ENCODE data around the gene ROBO1.

ROBO1 gene

GRCh38 chr3:78644847-78645246 is 1123.0 kb downstream of the ROBO1 start:
- DNase-seq: no peak

GRCh38 chr3:78642226-78643035 is 1125.4 kb downstream of the ROBO1 start:
- DNase-seq: no peak

GRCh38 chr3:78641703-78642102 is 1126.1 kb downstream of the ROBO1 start:
- DNase-seq: no peak

- no peak for DNase-seq
Observed at GRCh38 chr3:78634316-78634715, 1133.5 kb downstream of the ROBO1 start.

- DNase-seq: no peak
Observed at GRCh38 chr3:78633626-78634025, 1134.2 kb downstream of the ROBO1 start.

- no peak for DNase-seq
Observed at GRCh38 chr3:78632925-78633553, 1134.8 kb downstream of the ROBO1 start.

- no peak for DNase-seq
Observed at GRCh38 chr3:78629544-78629943, 1138.3 kb downstream of the ROBO1 start.

- no peak for DNase-seq
Observed at GRCh38 chr3:78621061-78621716, 1146.6 kb downstream of the ROBO1 start.

- DNase-seq: no peak
Observed at GRCh38 chr3:78614486-78614885, 1153.3 kb downstream of the ROBO1 start.

GRCh38 chr3:78613421-78613879 is 1154.3 kb downstream of the ROBO1 start:
- DNase-seq: no peak

- DNase-seq: no peak
Observed at GRCh38 chr3:78611278-78611677, 1156.5 kb downstream of the ROBO1 start.

- DNase-seq: no peak
Observed at GRCh38 chr3:78610462-78611125, 1157.2 kb downstream of the ROBO1 start.

GRCh38 chr3:78606756-78607155 is 1161.0 kb downstream of the ROBO1 start:
- DNase-seq: no peak

- DNase-seq: no peak
Observed at GRCh38 chr3:78605178-78605577, 1162.6 kb downstream of the ROBO1 start.

- DNase-seq: peak; percentile 15
Observed at GRCh38 chr3:78604341-78604740, 1163.5 kb downstream of the ROBO1 start.

GRCh38 chr3:78601249-78601648 is 1166.5 kb downstream of the ROBO1 start:
- DNase-seq: no peak

- DNase-seq: no peak
Observed at GRCh38 chr3:78589778-78590177, 1178.0 kb downstream of the ROBO1 start.

- DNase-seq: no peak
Observed at GRCh38 chr3:78588906-78589621, 1178.7 kb downstream of the ROBO1 start.

- DNase-seq: peak; percentile 19
Observed at GRCh38 chr3:78580681-78581080, 1187.1 kb downstream of the ROBO1 start.

- no peak for DNase-seq
Observed at GRCh38 chr3:78571486-78571885, 1196.3 kb downstream of the ROBO1 start.

- DNase-seq: no peak
Observed at GRCh38 chr3:78570496-78570895, 1197.3 kb downstream of the ROBO1 start.

- no peak for DNase-seq
Observed at GRCh38 chr3:78569804-78570203, 1198.0 kb downstream of the ROBO1 start.

GRCh38 chr3:78565712-78566111 is 1202.1 kb downstream of the ROBO1 start:
- DNase-seq: no peak
